Hypothalamus (tissue), 51 donors: ENCODE data around the gene MAN1A1.

ENCODE experiments used
- DNase-seq, 51 donors: peaks; one replicate each; lab custom pipeline; 2025; lab: John Stamatoyannopoulos, UW

MAN1A1 gene

GRCh38 chr6:119241111-119241465, 108.5 kb downstream of the MAN1A1 start:
- DNase-seq: no peak

- no peak for DNase-seq
Measured at GRCh38 chr6:119240257-119241110, 109.1 kb downstream of the MAN1A1 start.

- DNase-seq: no peak
Measured at GRCh38 chr6:119237177-119237715, 112.3 kb downstream of the MAN1A1 start.

GRCh38 chr6:119234941-119235340, 114.6 kb downstream of the MAN1A1 start:
- no peak for DNase-seq

GRCh38 chr6:119234457-119234856, 115.1 kb downstream of the MAN1A1 start:
- no peak for DNase-seq

GRCh38 chr6:119233312-119233984, 116.1 kb downstream of the MAN1A1 start:
- no peak for DNase-seq

- no peak for DNase-seq
Measured at GRCh38 chr6:119231394-119231793, 118.2 kb downstream of the MAN1A1 start.

GRCh38 chr6:119230160-119230559, 119.4 kb downstream of the MAN1A1 start:
- no peak for DNase-seq

GRCh38 chr6:119227377-119227776, 122.2 kb downstream of the MAN1A1 start:
- DNase-seq: no peak

- DNase-seq: no peak
Measured at GRCh38 chr6:119226089-119226488, 123.5 kb downstream of the MAN1A1 start.

- DNase-seq: no peak
Measured at GRCh38 chr6:119224095-119224701, 125.4 kb downstream of the MAN1A1 start.

GRCh38 chr6:119220452-119220851, 129.1 kb downstream of the MAN1A1 start:
- DNase-seq: no peak

GRCh38 chr6:119218548-119218947, 131.0 kb downstream of the MAN1A1 start:
- no peak for DNase-seq

- DNase-seq: no peak
Measured at GRCh38 chr6:119215885-119216590, 133.5 kb downstream of the MAN1A1 start.

GRCh38 chr6:119215309-119215708, 134.3 kb downstream of the MAN1A1 start:
- no peak for DNase-seq

GRCh38 chr6:119210596-119210995, 139.0 kb downstream of the MAN1A1 start:
- no peak for DNase-seq

- DNase-seq: no peak
Measured at GRCh38 chr6:119209452-119210205, 139.9 kb downstream of the MAN1A1 start.

GRCh38 chr6:119207971-119208725, 141.4 kb downstream of the MAN1A1 start:
- no peak for DNase-seq

GRCh38 chr6:119207327-119207726, 142.2 kb downstream of the MAN1A1 start:
- no peak for DNase-seq
